ENCODE data around the gene C1GALT1.
"Not testable (repeated sequence)": the region's sequence is repeated elsewhere in the genome, so short reads cannot be mapped to it uniquely, and the experiment has no call there.

Gene C1GALT1

GRCh38 chr7:7237201-7237977 is 55.0 kb downstream of the C1GALT1 start:
- DNase-seq (ENCODE audit: low read depth) = no peak

GRCh38 chr7:7237978-7238267 is 55.6 kb downstream of the C1GALT1 start:
- no peak for DNase-seq (ENCODE audit: low read depth)

GRCh38 chr7:7239346-7239745 is 57.0 kb downstream of the C1GALT1 start:
- no peak for DNase-seq (ENCODE audit: low read depth)

- DNase-seq (ENCODE audit: low read depth) = no peak
Measured at GRCh38 chr7:7242899-7243298, 60.6 kb downstream of the C1GALT1 start.

- DNase-seq (ENCODE audit: low read depth) = not testable (repeated sequence)
Measured at GRCh38 chr7:7245233-7245632, 62.9 kb downstream of the C1GALT1 start.

- DNase-seq (ENCODE audit: low read depth) = no peak
Measured at GRCh38 chr7:7246223-7246622, 63.9 kb downstream of the C1GALT1 start.

- no peak for DNase-seq (ENCODE audit: low read depth)
Measured at GRCh38 chr7:7247658-7248057, 65.3 kb downstream of the C1GALT1 start.

GRCh38 chr7:7249814-7250213 is 67.5 kb downstream of the C1GALT1 start:
- DNase-seq (ENCODE audit: low read depth) = no peak

GRCh38 chr7:7251742-7252141 is 69.4 kb downstream of the C1GALT1 start:
- DNase-seq (ENCODE audit: low read depth) = no peak

GRCh38 chr7:7254319-7254718 is 72.0 kb downstream of the C1GALT1 start:
- DNase-seq (ENCODE audit: low read depth) = no peak

- DNase-seq (ENCODE audit: low read depth) = no peak
Measured at GRCh38 chr7:7254908-7255307, 72.6 kb downstream of the C1GALT1 start.

- no peak for DNase-seq (ENCODE audit: low read depth)
Measured at GRCh38 chr7:7256731-7257274, 74.5 kb downstream of the C1GALT1 start.

- no peak for DNase-seq (ENCODE audit: low read depth)
Measured at GRCh38 chr7:7257899-7258692, 75.8 kb downstream of the C1GALT1 start.

GRCh38 chr7:7261863-7262262 is 79.5 kb downstream of the C1GALT1 start:
- DNase-seq (ENCODE audit: low read depth) = no peak

- DNase-seq (ENCODE audit: low read depth) = no peak
Measured at GRCh38 chr7:7263297-7264230, 81.2 kb downstream of the C1GALT1 start.

- no peak for DNase-seq (ENCODE audit: low read depth)
Measured at GRCh38 chr7:7264306-7265040, 82.1 kb downstream of the C1GALT1 start.

GRCh38 chr7:7265081-7266075 is 83.0 kb downstream of the C1GALT1 start:
- no peak for DNase-seq (ENCODE audit: low read depth)

- DNase-seq (ENCODE audit: low read depth) = no peak
Measured at GRCh38 chr7:7266257-7266881, 84.0 kb downstream of the C1GALT1 start.

GRCh38 chr7:7271094-7271874 is 88.9 kb downstream of the C1GALT1 start:
- no peak for DNase-seq (ENCODE audit: low read depth)
